ENCODE measurements around the gene RREB1. TPM values are rescaled to one million over a fixed set of nuclear protein-coding genes. Genes with fewer than 3 reads are reported as not detected.
A peak's percentile ranks its signal among the peaks of the same experiment; 100 is the strongest.

The RREB1 gene
- total RNA-seq, 1 donor from 2014 or later: 57.6 TPM

GRCh38 chr6:7137335-7138045 lies 29.7 kb downstream of the RREB1 start:
- peak overlapping the region; percentile 7 for H3K27ac Mint-ChIP-seq (ENCODE audit: unreplicated experiment)

GRCh38 chr6:7138046-7138531 lies 30.3 kb downstream of the RREB1 start:
- Mint-ChIP-seq H3K27me3 (ENCODE audit: unreplicated experiment) (peaks cover 6% of the 10 kb centered on the region), H3K9me3 (ENCODE audit: unreplicated experiment) (no peaks in the 10 kb centered on the region), H3K36me3 (ENCODE audit: low read depth, unreplicated experiment) (no peaks in the 10 kb centered on the region), H3K27ac (ENCODE audit: unreplicated experiment) (peak overlapping the region; percentile 7), H3K4me1 (ENCODE audit: unreplicated experiment) (peaks cover 23% of the 10 kb centered on the region), H3K4me3 (ENCODE audit: unreplicated experiment) (no peak overlapping the region)
- TF ChIP-seq CTCF (IDR thresholded peaks at IDR 0.05; ENCODE audit: unreplicated experiment): no peak
- no peak for DNase-seq (ENCODE audit: low spot score)

More at GRCh38 chr6:7137335-7138045, 29.7 kb downstream of the RREB1 start:
- peaks cover 22% of the 10 kb centered on the region for H3K4me1 Mint-ChIP-seq (ENCODE audit: unreplicated experiment)
- H3K27me3 Mint-ChIP-seq (ENCODE audit: unreplicated experiment): peaks cover 4% of the 10 kb centered on the region
- TF ChIP-seq CTCF (IDR thresholded peaks at IDR 0.05; ENCODE audit: unreplicated experiment): no peak
- no peak overlapping the region for H3K4me3 Mint-ChIP-seq (ENCODE audit: unreplicated experiment)
- DNase-seq (ENCODE audit: low spot score): no peak
- H3K9me3 Mint-ChIP-seq (ENCODE audit: unreplicated experiment): no peaks in the 10 kb centered on the region
- H3K36me3 Mint-ChIP-seq (ENCODE audit: low read depth, unreplicated experiment): no peaks in the 10 kb centered on the region

DNA sequence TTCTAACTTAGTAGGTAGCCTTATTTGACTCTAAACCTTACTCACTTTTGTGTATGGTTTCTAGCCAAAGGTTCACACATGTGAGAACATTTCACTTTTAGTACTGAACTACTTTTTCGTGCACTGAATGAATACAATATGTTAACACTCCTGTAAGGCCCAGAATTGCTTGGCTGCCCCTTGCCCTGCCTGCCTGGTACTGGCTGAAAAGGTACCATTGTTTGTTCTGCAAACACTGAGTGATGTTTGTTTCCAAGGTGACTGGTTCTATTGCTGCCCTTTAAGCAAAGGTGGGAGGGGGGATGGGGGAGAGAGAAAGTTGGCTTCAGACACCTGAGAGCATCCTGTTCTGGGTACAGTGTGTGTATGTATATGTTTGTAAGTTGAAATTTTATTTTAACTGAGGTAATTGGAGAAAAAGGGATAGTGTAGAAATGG lies 31.2 kb downstream of the RREB1 start:
- H3K4me3 Mint-ChIP-seq (ENCODE audit: unreplicated experiment): no peak overlapping the region
- no peaks in the 10 kb centered on the region for H3K36me3 Mint-ChIP-seq (ENCODE audit: low read depth, unreplicated experiment)
- no peak for TF ChIP-seq CTCF (IDR thresholded peaks at IDR 0.05; ENCODE audit: unreplicated experiment)
- no peaks in the 10 kb centered on the region for H3K9me3 Mint-ChIP-seq (ENCODE audit: unreplicated experiment)
- H3K27me3 Mint-ChIP-seq (ENCODE audit: unreplicated experiment): peaks cover 6% of the 10 kb centered on the region
- peak overlapping the region; percentile 62 for H3K27ac Mint-ChIP-seq (ENCODE audit: unreplicated experiment)
- peak; percentile 14 for DNase-seq (ENCODE audit: low spot score)
- peaks cover 28% of the 10 kb centered on the region for H3K4me1 Mint-ChIP-seq (ENCODE audit: unreplicated experiment)

DNA sequence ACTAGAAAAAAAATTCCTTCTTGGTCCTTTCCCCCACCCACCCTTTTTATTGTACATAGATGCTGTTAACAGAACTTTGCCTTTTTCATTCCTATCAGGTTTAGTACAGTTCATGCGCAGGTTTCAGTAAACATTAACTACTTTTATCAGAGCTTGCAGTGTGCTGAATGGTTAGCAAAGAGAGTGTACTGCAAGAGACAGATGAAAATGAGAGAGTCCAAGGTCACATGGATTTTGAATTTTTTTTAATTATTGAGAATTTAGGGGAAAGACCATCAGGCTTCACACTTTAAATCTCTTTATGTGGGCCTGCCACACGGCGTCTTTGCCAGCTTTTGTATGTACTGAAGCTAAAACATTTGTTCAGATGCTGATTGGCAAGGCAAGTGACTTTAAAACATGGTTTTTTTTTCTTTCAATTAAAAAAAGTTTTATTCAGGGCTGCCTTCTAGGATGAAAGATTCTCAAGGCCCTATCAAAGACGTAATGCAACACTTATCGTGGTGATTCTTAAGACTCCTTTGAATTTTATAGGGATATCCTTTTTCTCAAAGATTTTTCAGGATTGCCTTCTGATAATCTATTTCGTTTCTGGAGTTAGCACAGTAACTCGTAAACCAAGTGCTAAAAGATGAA lies 32.2 kb downstream of the RREB1 start:
- no peaks in the 10 kb centered on the region for H3K36me3 Mint-ChIP-seq (ENCODE audit: low read depth, unreplicated experiment)
- H3K4me3 Mint-ChIP-seq (ENCODE audit: unreplicated experiment): peak overlapping the region; percentile 88
- H3K27me3 Mint-ChIP-seq (ENCODE audit: unreplicated experiment): peaks cover 6% of the 10 kb centered on the region
- peak overlapping the region; percentile 11 for H3K27ac Mint-ChIP-seq (ENCODE audit: unreplicated experiment)
- H3K4me1 Mint-ChIP-seq (ENCODE audit: unreplicated experiment): peaks cover 32% of the 10 kb centered on the region
- no peak for DNase-seq (ENCODE audit: low spot score)
- no peak for TF ChIP-seq CTCF (IDR thresholded peaks at IDR 0.05; ENCODE audit: unreplicated experiment)
- no peaks in the 10 kb centered on the region for H3K9me3 Mint-ChIP-seq (ENCODE audit: unreplicated experiment)

All from endothelial cell (in vitro differentiated cells).